GM12801 (cell line): ENCODE measurements around the gene TSGA10IP.

Source experiments
- CTCF ChIP-seq: IDR thresholded peaks from one replicate; pipeline ENCODE4 v1.5.1; 2011; ENCODE audit warnings: control low read depth; ENCODE audit not compliant: insufficient read length; ENCODE audit errors: extremely low read depth

Gene TSGA10IP

GRCh38 chr11:65945430-65945911 lies at the start of gene TSGA10IP:
Gene TSGA10IP, plus strand, starts transcription at chr11:65945480. Its CDS starts 196 bp downstream, at chr11:65945676.
- no peak for TF ChIP-seq CTCF

- TF ChIP-seq CTCF: no peak
Observed at GRCh38 chr11:65895482-65895981, 49.7 kb upstream of the TSGA10IP start.

DNA sequence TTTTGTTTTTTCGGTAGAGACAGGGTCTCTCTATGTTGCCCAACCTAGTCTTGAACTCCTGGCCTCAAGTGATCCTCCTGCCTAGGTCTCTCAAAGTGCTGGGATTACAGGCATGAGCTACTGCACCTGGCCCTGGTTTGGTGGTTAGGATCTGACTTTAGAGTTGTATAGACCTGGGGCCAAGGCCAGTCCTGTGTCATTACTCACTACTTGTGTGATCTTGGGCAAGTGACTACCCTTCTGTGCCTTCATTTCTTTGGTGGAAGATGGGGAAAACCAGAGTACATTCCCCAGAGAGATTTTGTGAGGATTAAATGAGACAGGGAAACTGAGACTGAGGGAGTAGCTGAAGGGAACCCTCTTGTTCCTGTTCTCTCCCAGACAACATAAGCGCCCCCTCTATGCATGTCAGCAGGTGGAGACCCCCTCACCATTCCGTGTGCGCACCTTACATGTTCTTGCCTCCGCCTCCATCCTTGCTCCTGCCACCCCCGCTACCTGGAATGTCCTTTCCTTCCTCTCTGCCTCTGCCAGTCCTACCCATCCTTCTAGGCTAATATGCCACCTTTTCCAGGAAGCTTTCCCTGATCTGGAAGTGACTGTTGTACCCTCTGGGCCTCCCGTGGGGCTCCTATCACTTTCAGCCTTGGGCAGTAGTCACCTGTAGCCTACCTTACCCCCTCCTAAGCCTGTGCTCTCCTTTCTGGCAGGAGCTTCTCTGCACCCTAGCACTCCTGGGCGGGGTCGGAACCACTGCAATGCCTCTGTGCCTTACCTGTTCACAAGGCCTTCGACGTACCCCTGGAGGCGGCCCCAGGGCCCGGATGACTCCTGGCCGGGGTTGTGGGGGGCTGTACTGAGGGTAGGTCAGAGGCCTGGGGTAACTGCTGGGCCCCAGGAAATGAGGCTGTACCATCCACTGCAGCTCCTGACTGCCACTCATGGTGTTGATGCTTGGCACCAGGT lies 49.0 kb upstream of the TSGA10IP start:
- TF ChIP-seq CTCF: no peak

- no peak for TF ChIP-seq CTCF
Observed at GRCh38 chr11:65897020-65897471, 48.2 kb upstream of the TSGA10IP start.

GRCh38 chr11:65898656-65899355 lies 46.5 kb upstream of the TSGA10IP start:
- TF ChIP-seq CTCF: no peak

DNA sequence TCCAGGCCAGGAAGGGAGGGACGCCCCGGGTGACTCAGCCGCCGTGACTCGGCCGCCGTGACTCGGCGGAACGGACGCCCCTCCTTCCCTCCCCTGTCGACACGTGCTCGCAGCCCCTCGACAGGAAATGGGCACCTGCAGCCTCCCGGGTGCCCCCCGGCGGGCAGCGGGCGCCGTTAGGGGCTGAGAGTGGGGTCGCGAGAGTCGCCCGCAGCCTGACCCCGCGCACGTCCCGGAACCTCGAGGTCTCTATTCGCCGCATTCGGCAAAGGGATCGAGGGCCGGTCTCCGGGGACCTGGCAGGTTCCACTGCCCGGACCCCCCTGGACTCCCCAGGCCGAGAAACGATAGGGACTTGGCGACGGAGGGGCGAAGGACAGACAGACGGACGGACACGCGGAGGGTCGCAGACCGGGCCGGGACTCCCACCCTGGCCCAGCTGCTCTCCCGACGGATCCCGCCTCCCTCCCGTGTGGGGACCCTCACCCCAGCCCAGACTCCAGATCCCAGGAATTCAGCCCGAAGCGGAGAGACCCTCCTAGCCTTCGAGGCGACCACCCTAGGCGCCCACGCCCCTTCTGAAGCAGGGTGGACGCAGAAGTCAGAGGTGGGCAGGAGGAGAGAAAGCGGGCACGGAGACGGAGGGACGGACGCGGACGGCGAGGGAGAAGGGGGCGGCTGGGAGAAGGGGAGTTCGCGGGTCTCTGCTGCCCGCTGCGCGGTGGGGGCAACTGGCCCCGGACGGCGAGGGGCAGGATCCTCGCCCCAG lies 45.7 kb upstream of the TSGA10IP start:
- no peak for TF ChIP-seq CTCF
